ENCODE measurements around the gene ROBO1.

ROBO1 gene

DNA sequence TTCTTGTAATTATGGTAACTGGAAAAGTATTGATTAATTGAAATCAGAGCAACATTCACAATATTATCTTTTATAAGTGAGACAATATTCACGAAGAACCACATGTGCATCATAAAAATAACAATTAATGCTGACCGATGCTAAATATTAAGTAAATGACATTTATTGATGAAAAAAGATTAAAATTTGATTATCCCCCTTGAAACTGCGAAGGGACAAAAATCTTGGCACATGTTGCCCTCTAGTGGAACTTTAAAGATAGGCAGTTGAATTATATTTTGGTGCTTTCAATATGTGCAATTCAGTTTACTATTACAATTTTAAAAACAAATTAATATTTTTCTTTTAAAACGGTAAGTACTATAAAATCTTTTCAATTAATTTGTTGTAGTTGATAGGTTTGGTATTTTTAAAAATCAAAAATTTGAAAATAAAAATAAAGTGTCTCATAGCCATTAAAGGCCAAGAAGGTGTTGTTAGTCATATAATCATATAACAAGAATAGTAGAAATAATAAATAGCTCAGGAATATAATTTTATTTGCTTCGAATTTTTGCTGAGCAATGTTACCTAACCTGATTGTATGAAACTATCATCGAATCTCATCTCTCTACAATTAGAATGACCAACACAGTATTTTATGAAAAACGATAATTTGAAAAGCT lies 270.2 kb downstream of the ROBO1 start:
- Histone ChIP-seq H3K4me3 (ENCODE audit: low read length) (no peak overlapping the region), H3K27ac (ENCODE audit: low read length) (no peak overlapping the region), H3K9me3 (ENCODE audit: insufficient read depth, low read depth, low read length) (no peaks in the 10 kb centered on the region), H3K36me3 (ENCODE audit: insufficient read depth, low read depth, low read length) (no peaks in the 10 kb centered on the region), H3K27me3 (ENCODE audit: insufficient read depth, low read length) (no peaks in the 10 kb centered on the region), H3K9ac (ENCODE audit: low read depth, low read length) (no peak overlapping the region), H3K4me1 (ENCODE audit: insufficient read depth, low read length) (no peaks in the 10 kb centered on the region)

DNA sequence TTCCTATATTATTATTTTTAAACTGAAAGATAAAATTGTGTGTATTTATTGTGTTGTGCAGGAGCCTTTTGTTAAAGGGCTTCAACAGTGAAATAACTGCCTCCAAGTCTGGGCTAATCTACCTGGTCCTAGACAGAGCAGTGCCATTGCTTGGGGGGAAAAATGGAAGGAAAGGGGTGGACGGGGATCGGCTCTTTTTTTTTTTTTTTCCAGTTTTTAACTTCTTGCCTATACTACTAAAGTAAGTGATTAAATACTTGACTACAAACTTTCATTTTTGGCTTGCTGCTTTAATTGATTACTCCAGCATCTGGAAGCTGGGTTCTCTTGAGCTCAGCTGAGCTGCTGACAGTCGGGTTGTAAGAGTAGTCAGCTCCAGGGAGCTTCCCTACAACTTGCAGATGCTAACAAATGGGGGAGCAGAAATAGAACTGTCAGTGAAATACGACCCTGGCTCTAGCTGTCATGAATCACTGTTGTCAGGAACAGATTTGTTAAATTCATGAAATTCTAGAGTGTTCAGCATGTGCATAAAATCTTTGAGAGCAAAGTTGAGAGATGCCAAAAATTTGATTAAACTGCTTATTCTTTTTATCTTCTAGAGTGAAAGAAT lies 276.7 kb downstream of the ROBO1 start:
- Histone ChIP-seq H3K4me1 (ENCODE audit: insufficient read depth, low read length) (peaks cover 5% of the 10 kb centered on the region; the same call in 1 of the 2 replicates), H3K4me3 (ENCODE audit: low read length) (no peak overlapping the region)

GRCh38 chr3:79490165-79491028 lies 277.4 kb downstream of the ROBO1 start:
- no peak overlapping the region for H3K27ac ChIP-seq (ENCODE audit: low read length)
- H3K27me3 ChIP-seq (ENCODE audit: insufficient read depth, low read length): no peaks in the 10 kb centered on the region
- H3K9me3 ChIP-seq (ENCODE audit: insufficient read depth, low read depth, low read length): no peaks in the 10 kb centered on the region
- H3K9ac ChIP-seq (ENCODE audit: low read depth, low read length): no peak overlapping the region
- no peaks in the 10 kb centered on the region for H3K36me3 ChIP-seq (ENCODE audit: insufficient read depth, low read depth, low read length)
- peaks cover 5% of the 10 kb centered on the region; the same call in 1 of the 2 replicates for H3K4me1 ChIP-seq (ENCODE audit: insufficient read depth, low read length)
- no peak overlapping the region for H3K4me3 ChIP-seq (ENCODE audit: low read length)

More for the DNA sequence above, 276.7 kb downstream of the ROBO1 start:
- Histone ChIP-seq H3K9ac (ENCODE audit: low read depth, low read length) (no peak overlapping the region), H3K27ac (ENCODE audit: low read length) (no peak overlapping the region), H3K36me3 (ENCODE audit: insufficient read depth, low read depth, low read length) (no peaks in the 10 kb centered on the region), H3K9me3 (ENCODE audit: insufficient read depth, low read depth, low read length) (no peaks in the 10 kb centered on the region), H3K27me3 (ENCODE audit: insufficient read depth, low read length) (no peaks in the 10 kb centered on the region)

- Histone ChIP-seq H3K4me3 (ENCODE audit: low read length) (no peak overlapping the region), H3K27me3 (ENCODE audit: insufficient read depth, low read length) (no peaks in the 10 kb centered on the region), H3K36me3 (ENCODE audit: insufficient read depth, low read depth, low read length) (no peaks in the 10 kb centered on the region), H3K4me1 (ENCODE audit: insufficient read depth, low read length) (peaks cover 5% of the 10 kb centered on the region; the same call in 1 of the 2 replicates), H3K9me3 (ENCODE audit: insufficient read depth, low read depth, low read length) (no peaks in the 10 kb centered on the region), H3K9ac (ENCODE audit: low read depth, low read length) (no peak overlapping the region), H3K27ac (ENCODE audit: low read length) (no peak overlapping the region)
Measured at GRCh38 chr3:79488407-79488806, 279.4 kb downstream of the ROBO1 start.

GRCh38 chr3:79480746-79481145 lies 287.1 kb downstream of the ROBO1 start:
- H3K9ac ChIP-seq (ENCODE audit: low read depth, low read length): no peak overlapping the region
- no peaks in the 10 kb centered on the region for H3K27me3 ChIP-seq (ENCODE audit: insufficient read depth, low read length)
- no peak overlapping the region for H3K4me3 ChIP-seq (ENCODE audit: low read length)
- no peaks in the 10 kb centered on the region for H3K9me3 ChIP-seq (ENCODE audit: insufficient read depth, low read depth, low read length)
- H3K4me1 ChIP-seq (ENCODE audit: insufficient read depth, low read length): peaks cover 5% of the 10 kb centered on the region; the same call in 1 of the 2 replicates
- H3K36me3 ChIP-seq (ENCODE audit: insufficient read depth, low read depth, low read length): no peaks in the 10 kb centered on the region
- H3K27ac ChIP-seq (ENCODE audit: low read length): no peak overlapping the region

DNA sequence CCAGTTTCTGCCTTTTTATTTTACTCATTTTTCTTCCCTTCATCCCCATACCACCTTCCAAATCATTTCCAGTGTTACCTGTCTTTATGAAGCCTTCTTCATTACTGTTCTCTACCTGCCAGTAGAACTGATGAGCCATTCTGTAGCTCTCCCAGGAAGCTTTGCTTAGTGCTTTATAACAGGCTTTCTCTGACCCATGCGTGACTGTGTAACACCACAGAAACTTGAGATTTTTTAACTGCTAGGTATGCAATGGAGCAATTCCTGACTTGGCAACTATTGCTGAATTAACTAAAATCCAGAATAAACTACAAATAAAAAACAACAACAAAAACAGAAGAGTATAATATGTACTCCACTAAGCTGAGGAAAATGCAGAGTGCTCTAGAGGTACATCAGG lies 289.2 kb downstream of the ROBO1 start:
- Histone ChIP-seq H3K9me3 (ENCODE audit: insufficient read depth, low read depth, low read length) (no peaks in the 10 kb centered on the region), H3K27ac (ENCODE audit: low read length) (no peak overlapping the region), H3K9ac (ENCODE audit: low read depth, low read length) (no peak overlapping the region), H3K4me3 (ENCODE audit: low read length) (no peak overlapping the region), H3K4me1 (ENCODE audit: insufficient read depth, low read length) (peaks cover 5% of the 10 kb centered on the region; the same call in 1 of the 2 replicates), H3K36me3 (ENCODE audit: insufficient read depth, low read depth, low read length) (no peaks in the 10 kb centered on the region), H3K27me3 (ENCODE audit: insufficient read depth, low read length) (no peaks in the 10 kb centered on the region)

DNA sequence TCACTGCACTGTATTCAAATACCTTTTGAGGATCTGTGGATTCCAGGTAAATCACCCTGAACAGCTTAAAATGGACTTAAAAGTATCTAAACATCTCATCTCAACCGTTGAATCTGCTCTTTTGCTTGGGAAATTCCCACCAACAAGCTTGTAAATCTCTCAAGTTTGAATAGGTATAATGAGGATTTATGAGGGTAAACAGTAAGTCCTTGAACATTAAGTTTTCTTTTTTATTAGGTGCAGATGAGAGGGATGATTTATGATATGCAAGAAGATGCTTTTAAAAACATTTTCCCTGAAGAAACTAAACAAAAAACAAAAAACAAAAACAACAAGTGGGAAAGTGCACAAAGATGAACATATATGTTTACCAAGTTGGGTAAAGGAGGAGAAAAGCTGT lies 290.6 kb downstream of the ROBO1 start:
- Histone ChIP-seq H3K9ac (ENCODE audit: low read depth, low read length) (no peak overlapping the region), H3K36me3 (ENCODE audit: insufficient read depth, low read depth, low read length) (no peaks in the 10 kb centered on the region), H3K9me3 (ENCODE audit: insufficient read depth, low read depth, low read length) (no peaks in the 10 kb centered on the region), H3K4me1 (ENCODE audit: insufficient read depth, low read length) (peaks cover 5% of the 10 kb centered on the region; the same call in 1 of the 2 replicates), H3K4me3 (ENCODE audit: low read length) (no peak overlapping the region), H3K27me3 (ENCODE audit: insufficient read depth, low read length) (no peaks in the 10 kb centered on the region), H3K27ac (ENCODE audit: low read length) (no peak overlapping the region)

DNA sequence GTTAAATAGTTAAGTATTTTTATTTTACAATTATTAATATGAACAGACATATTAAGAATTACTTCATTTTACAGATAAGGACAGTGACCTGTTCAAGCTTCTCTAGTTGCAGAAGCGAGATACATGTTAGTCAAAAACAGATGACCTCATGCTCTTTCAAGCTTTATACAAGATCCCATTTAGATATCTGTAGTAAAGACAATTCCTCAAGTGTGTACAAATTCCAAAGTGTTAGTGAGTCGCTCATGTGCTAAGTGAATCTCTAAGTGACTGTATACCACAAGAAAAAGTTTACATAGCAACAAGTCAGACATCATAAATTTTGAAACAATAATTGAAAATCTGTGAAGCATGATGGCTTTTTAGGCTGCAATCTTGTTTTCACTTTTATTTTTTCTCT lies 293.8 kb downstream of the ROBO1 start:
- Histone ChIP-seq H3K9me3 (ENCODE audit: insufficient read depth, low read depth, low read length) (no peaks in the 10 kb centered on the region), H3K27ac (ENCODE audit: low read length) (no peak overlapping the region), H3K9ac (ENCODE audit: low read depth, low read length) (no peak overlapping the region), H3K4me1 (ENCODE audit: insufficient read depth, low read length) (no peaks in the 10 kb centered on the region), H3K27me3 (ENCODE audit: insufficient read depth, low read length) (no peaks in the 10 kb centered on the region), H3K36me3 (ENCODE audit: insufficient read depth, low read depth, low read length) (no peaks in the 10 kb centered on the region), H3K4me3 (ENCODE audit: low read length) (no peak overlapping the region)

DNA sequence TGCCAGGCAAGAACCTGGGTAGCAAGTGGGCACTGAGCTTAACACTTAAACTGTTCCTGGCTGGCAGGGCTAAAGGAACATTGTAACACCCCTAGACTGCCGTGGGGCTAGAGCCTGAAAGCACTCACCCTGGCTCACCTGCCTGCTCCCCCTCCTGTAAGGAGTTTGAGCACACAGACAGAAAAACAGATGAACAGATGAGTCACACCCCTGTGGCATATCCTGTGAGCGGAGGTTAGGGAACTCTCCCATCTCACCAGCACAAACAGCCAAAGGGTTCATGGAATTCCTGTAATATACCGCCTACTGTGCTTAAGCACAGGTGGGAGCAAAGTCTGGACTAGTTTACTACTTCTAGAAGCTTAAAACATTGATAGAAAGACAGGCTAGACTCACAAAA lies 300.1 kb downstream of the ROBO1 start:
- no peak overlapping the region for H3K27ac ChIP-seq (ENCODE audit: low read length)
- H3K36me3 ChIP-seq (ENCODE audit: insufficient read depth, low read depth, low read length): no peaks in the 10 kb centered on the region
- peaks cover 7% of the 10 kb centered on the region; the same call in 1 of the 2 replicates for H3K4me1 ChIP-seq (ENCODE audit: insufficient read depth, low read length)
- H3K9ac ChIP-seq (ENCODE audit: low read depth, low read length): no peak overlapping the region
- no peak overlapping the region for H3K4me3 ChIP-seq (ENCODE audit: low read length)
- no peaks in the 10 kb centered on the region for H3K27me3 ChIP-seq (ENCODE audit: insufficient read depth, low read length)
- no peaks in the 10 kb centered on the region for H3K9me3 ChIP-seq (ENCODE audit: insufficient read depth, low read depth, low read length)

GRCh38 chr3:79461129-79461792 lies 306.5 kb downstream of the ROBO1 start:
- Histone ChIP-seq H3K4me1 (ENCODE audit: insufficient read depth, low read length) (no peaks in the 10 kb centered on the region), H3K9ac (ENCODE audit: low read depth, low read length) (no peak overlapping the region), H3K36me3 (ENCODE audit: insufficient read depth, low read depth, low read length) (no peaks in the 10 kb centered on the region), H3K4me3 (ENCODE audit: low read length) (no peak overlapping the region), H3K27ac (ENCODE audit: low read length) (no peak overlapping the region), H3K9me3 (ENCODE audit: insufficient read depth, low read depth, low read length) (no peaks in the 10 kb centered on the region), H3K27me3 (ENCODE audit: insufficient read depth, low read length) (no peaks in the 10 kb centered on the region)

- Histone ChIP-seq H3K4me1 (ENCODE audit: insufficient read depth, low read length) (no peaks in the 10 kb centered on the region), H3K9ac (ENCODE audit: low read depth, low read length) (no peak overlapping the region), H3K4me3 (ENCODE audit: low read length) (no peak overlapping the region), H3K27me3 (ENCODE audit: insufficient read depth, low read length) (no peaks in the 10 kb centered on the region), H3K27ac (ENCODE audit: low read length) (no peak overlapping the region), H3K36me3 (ENCODE audit: insufficient read depth, low read depth, low read length) (no peaks in the 10 kb centered on the region), H3K9me3 (ENCODE audit: insufficient read depth, low read depth, low read length) (no peaks in the 10 kb centered on the region)
Measured at GRCh38 chr3:79453600-79453999, 314.2 kb downstream of the ROBO1 start.
